ENCODE measurements around the gene TNS1. TPM values are rescaled to one million over a fixed set of nuclear protein-coding genes. Genes with fewer than 3 reads are reported as not detected.

The TNS1 gene
- polyA plus RNA-seq, 3 donors: 0.26 to 1.6 (median 1.5) TPM

DNA sequence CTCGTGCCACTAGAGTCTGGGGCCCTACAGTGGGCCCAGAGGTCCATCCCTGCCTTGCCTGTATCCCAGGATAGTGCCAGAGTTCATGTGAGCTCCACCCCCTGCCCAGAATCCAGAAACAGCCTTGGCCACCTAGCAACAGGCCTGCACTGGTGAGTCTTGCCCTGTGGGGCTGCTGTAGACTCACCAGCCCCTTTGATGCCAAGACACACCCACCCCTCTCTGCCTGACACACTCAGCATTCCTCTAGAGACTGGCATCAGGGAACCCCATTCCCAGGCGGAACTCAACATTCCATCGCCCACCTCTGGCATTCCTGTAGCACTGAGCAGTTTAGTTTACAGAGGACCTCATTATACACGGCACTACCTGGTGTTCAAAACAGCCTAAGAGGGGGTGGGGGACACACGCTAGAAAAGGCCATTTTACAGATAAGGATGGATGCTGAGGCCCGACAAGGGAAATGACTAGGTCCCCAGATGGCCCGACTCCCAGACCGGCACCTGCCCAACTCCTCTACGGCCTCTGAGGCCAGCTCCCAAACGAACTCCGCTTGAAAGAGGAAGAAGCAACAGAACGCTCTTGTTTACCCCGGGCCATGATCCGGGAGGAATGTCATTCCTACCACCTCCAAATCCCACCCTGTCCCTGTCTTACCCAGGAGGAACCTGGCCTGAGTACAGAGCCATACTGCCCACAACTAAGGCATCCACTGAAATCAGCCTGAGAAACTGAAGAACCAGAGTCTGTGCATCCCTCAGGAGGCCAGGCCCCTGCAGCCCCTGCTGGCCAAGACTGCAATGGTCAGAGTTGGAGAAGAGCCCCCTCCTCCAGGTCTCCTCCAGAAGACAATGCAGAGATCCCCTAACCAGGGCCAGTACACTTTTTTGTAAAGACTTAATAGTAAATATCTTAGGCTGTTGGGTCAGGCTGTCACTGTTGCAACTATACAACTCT lies 180.2 kb downstream of the TNS1 start:
- no peaks in the 10 kb centered on the region for H3K9me3 Mint-ChIP-seq
- Histone ChIP-seq H3K4me1 (ENCODE audit: control insufficient read depth in 1 of 2, insufficient read depth in 2 of 2, low read length in 2 of 2) (peaks cover 0 to 3% of the 10 kb centered on the region in 2 donors), H4K20me1 (ENCODE audit: insufficient read depth, low read length) (no peaks in the 10 kb centered on the region), H3K27ac (ENCODE audit: low read depth in 1 of 2, low read length in 2 of 2) (no peak overlapping the region), H2AFZ (ENCODE audit: insufficient read depth, low read depth, low read length, poor library complexity, severe bottlenecking) (no peak overlapping the region), H3K4me2 (replicated peaks; ENCODE audit: extremely low read depth, low read length, poor library complexity, severe bottlenecking) (no peak overlapping the region), H3K36me3 (replicated peaks in 1 of 2; ENCODE audit: control insufficient read depth in 1 of 2, insufficient read depth in 2 of 2, low read length in 2 of 2) (peaks cover 0 to 8% of the 10 kb centered on the region in 2 donors), H3K4me3 (replicated peaks in 1 of 3; ENCODE audit: low read depth in 2 of 3, low read length in 3 of 3) (no peak overlapping the region), H3K9ac (ENCODE audit: insufficient read depth, low read length, poor library complexity, severe bottlenecking) (no peak overlapping the region), H3K9me3 (replicated peaks in 1 of 2; ENCODE audit: control insufficient read depth in 1 of 2, insufficient read depth in 1 of 2, low read length in 2 of 2) (no peaks in the 10 kb centered on the region), H3K27me3 (ENCODE audit: control insufficient read depth in 2 of 2, insufficient read depth in 2 of 2, low read length in 2 of 2) (no peaks in the 10 kb centered on the region), H3K79me2 (ENCODE audit: insufficient read depth, low read length) (no peaks in the 10 kb centered on the region)
- intact Hi-C loops (cut with micrococcal nuclease): no loop called here
- peaks cover 0 to 1% (median 0%) of the 10 kb centered on the region in 3 donors for H3K27me3 Mint-ChIP-seq (ENCODE audit: low read depth in 3 of 3)
- WGBS (ENCODE audit: insufficient coverage): 95% methylated on average over 8 of the region's 14 CpGs
- peaks cover 3% of the 10 kb centered on the region for H3K4me1 Mint-ChIP-seq
- TF ChIP-seq, protein P1, sequence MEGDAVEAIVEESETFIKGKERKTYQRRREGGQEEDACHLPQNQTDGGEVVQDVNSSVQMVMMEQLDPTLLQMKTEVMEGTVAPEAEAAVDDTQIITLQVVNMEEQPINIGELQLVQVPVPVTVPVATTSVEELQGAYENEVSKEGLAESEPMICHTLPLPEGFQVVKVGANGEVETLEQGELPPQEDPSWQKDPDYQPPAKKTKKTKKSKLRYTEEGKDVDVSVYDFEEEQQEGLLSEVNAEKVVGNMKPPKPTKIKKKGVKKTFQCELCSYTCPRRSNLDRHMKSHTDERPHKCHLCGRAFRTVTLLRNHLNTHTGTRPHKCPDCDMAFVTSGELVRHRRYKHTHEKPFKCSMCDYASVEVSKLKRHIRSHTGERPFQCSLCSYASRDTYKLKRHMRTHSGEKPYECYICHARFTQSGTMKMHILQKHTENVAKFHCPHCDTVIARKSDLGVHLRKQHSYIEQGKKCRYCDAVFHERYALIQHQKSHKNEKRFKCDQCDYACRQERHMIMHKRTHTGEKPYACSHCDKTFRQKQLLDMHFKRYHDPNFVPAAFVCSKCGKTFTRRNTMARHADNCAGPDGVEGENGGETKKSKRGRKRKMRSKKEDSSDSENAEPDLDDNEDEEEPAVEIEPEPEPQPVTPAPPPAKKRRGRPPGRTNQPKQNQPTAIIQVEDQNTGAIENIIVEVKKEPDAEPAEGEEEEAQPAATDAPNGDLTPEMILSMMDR (IDR thresholded peaks at IDR 0.05): no peak
- peak overlapping the region in 1 of 7 donors; percentile 43 for H3K27ac Mint-ChIP-seq
- DNase-seq: no peak
- H3K4me3 Mint-ChIP-seq: no peak overlapping the region
- peaks cover 5 to 10% of the 10 kb centered on the region in 2 donors for H3K36me3 Mint-ChIP-seq

DNA sequence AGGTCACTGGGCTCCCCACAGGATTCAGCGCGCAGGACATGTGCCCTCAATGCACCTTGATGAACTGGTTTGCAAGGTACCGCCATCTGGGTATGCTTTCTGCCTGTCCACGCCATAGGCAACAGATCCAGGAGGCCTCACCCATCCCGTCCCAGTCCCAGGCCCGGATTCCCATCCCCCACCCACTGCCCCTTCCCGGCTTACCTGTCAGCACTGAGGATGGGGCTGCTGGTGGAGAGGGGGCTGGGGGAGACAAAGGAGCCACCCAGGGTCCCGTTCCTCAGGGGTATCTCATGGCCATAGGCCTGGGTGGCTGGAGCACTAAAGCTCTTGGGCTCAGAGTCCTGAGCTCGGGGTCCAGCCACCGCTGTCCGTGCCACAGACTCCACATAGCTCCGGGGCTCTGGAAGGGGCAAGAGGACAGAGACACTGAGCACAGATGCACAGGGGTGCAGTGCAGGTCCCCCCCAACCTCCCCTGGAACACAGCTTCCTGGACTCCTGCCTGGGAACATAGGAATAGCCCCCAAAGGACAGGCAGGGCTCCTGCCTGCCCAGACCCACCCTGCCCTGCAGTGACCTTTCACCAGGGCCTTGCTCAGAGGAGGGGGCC lies 181.2 kb downstream of the TNS1 start:
- Histone ChIP-seq H3K9me3 (replicated peaks in 1 of 2; ENCODE audit: control insufficient read depth in 1 of 2, insufficient read depth in 1 of 2, low read length in 2 of 2) (no peaks in the 10 kb centered on the region), H3K4me1 (ENCODE audit: control insufficient read depth in 1 of 2, insufficient read depth in 2 of 2, low read length in 2 of 2) (peaks cover under 1 to 3% of the 10 kb centered on the region in 2 donors), H3K4me3 (replicated peaks in 1 of 3; ENCODE audit: low read depth in 2 of 3, low read length in 3 of 3) (no peak overlapping the region), H3K79me2 (ENCODE audit: insufficient read depth, low read length) (no peaks in the 10 kb centered on the region), H4K20me1 (ENCODE audit: insufficient read depth, low read length) (no peaks in the 10 kb centered on the region), H3K27me3 (ENCODE audit: control insufficient read depth in 2 of 2, insufficient read depth in 2 of 2, low read length in 2 of 2) (no peaks in the 10 kb centered on the region), H3K4me2 (replicated peaks; ENCODE audit: extremely low read depth, low read length, poor library complexity, severe bottlenecking) (no peak overlapping the region), H3K9ac (ENCODE audit: insufficient read depth, low read length, poor library complexity, severe bottlenecking) (no peak overlapping the region), H2AFZ (ENCODE audit: insufficient read depth, low read depth, low read length, poor library complexity, severe bottlenecking) (no peak overlapping the region), H3K36me3 (replicated peaks in 1 of 2; ENCODE audit: control insufficient read depth in 1 of 2, insufficient read depth in 2 of 2, low read length in 2 of 2) (peaks cover 0 to 11% of the 10 kb centered on the region in 2 donors), H3K27ac (ENCODE audit: low read depth in 1 of 2, low read length in 2 of 2) (no peak overlapping the region)
- H3K27ac Mint-ChIP-seq: no peak overlapping the region
- peaks cover 0 to 3% (median 1%) of the 10 kb centered on the region in 3 donors for H3K27me3 Mint-ChIP-seq (ENCODE audit: low read depth in 3 of 3)
- intact Hi-C loops (cut with micrococcal nuclease): no loop called here
- no peak for DNase-seq
- TF ChIP-seq, protein P1 (IDR thresholded peaks at IDR 0.05): no peak
- WGBS (ENCODE audit: insufficient coverage): 100% methylated on average over 8 of the region's 12 CpGs
- peaks cover 4% of the 10 kb centered on the region for H3K4me1 Mint-ChIP-seq
- no peak overlapping the region for H3K4me3 Mint-ChIP-seq
- peaks cover 12 to 16% of the 10 kb centered on the region in 2 donors for H3K36me3 Mint-ChIP-seq
- H3K9me3 Mint-ChIP-seq: no peaks in the 10 kb centered on the region

All from CD14-positive monocyte (primary cell).